Hematopoietic multipotent progenitor cell (in vitro differentiated cells): ENCODE measurements around the gene HOXB1. TPM values are rescaled to one million over a fixed set of nuclear protein-coding genes. Genes with fewer than 3 reads are reported as not detected.

ENCODE experiments used
- DNase-seq, 3 donors: peaks; one replicate each; pipeline ENCODE4 v3.0.0-alpha.2; 2011 to 2015; ENCODE audit warnings: low read depth in 2 of 3, low spot score in 2 of 3
- small RNA-seq: library from RNA; depleted of rRNA; stranded (forward); fragments of <200 nt; gene quantifications from one replicate; pipeline ENCODE3, GENCODE V24; 2012
- total RNA-seq: library from RNA; depleted of rRNA; stranded (reverse); fragments of >200 nt; gene quantifications from one replicate; pipeline ENCODE4 v1.2.3, GENCODE V29; 2012

HOXB1 gene
- total RNA-seq, 1 donor: not detected

DNA sequence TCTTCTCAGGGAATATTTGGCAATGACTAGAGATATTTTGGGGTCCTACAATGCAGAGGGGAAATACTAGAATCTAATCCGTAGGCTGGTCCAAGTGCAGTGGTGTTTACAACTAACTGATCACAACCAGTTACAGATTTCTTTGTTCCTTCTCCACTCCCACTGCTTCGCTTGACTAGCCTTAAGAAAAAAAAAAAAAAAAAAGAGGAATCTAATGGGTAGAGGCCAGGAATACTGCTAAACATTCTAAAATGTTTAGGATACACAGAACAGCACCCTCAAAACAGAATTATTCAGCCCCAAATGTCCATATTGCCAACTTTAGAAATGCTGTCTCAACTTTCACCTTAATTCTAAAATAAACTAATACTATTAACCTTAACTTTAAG lies 51.8 kb downstream of the HOXB1 start:
- no peak for DNase-seq

Small RNAs within 50 kb of the gene (small RNA-seq; reads per million reads assigned to genes)
- gene RF00019: not detected

Other genes with a start within 250 kb of the HOXB1 start
- gene SKAP1, start 100.8 kb downstream of the HOXB1 start, total RNA-seq: 4.8 TPM
- gene HOXB2, start 14.1 kb upstream of the HOXB1 start, total RNA-seq: 10.8 TPM
- 6.5 TPM for gene HOXB4, start 47.3 kb upstream of the HOXB1 start, total RNA-seq
- gene HOXB3, start 59.2 kb upstream of the HOXB1 start, total RNA-seq: 20.5 TPM
- 0.54 TPM for gene HOXB5, start 62.8 kb upstream of the HOXB1 start, total RNA-seq
- 7.3 TPM for gene HOXB6, start 74.0 kb upstream of the HOXB1 start, total RNA-seq
- gene HOXB7, start 80.0 kb upstream of the HOXB1 start, total RNA-seq: 0.54 TPM
- gene HOXB8, start 84.3 kb upstream of the HOXB1 start, total RNA-seq: not detected
- gene HOXB9, start 95.3 kb upstream of the HOXB1 start, total RNA-seq: under 0.01 TPM
- not detected for gene PRAC1, start 191.5 kb upstream of the HOXB1 start, total RNA-seq
- not detected for gene PRAC2, start 192.2 kb upstream of the HOXB1 start, total RNA-seq
- not detected for gene HOXB13, start 197.7 kb upstream of the HOXB1 start, total RNA-seq